ENCODE results near the gene ZMIZ1. TPM values are rescaled to one million over a fixed set of nuclear protein-coding genes. Genes with fewer than 3 reads are reported as not detected.

Gene ZMIZ1
- total and polyA plus RNA-seq, 4 donors: 43.0 to 178 (median 107) TPM

DNA sequence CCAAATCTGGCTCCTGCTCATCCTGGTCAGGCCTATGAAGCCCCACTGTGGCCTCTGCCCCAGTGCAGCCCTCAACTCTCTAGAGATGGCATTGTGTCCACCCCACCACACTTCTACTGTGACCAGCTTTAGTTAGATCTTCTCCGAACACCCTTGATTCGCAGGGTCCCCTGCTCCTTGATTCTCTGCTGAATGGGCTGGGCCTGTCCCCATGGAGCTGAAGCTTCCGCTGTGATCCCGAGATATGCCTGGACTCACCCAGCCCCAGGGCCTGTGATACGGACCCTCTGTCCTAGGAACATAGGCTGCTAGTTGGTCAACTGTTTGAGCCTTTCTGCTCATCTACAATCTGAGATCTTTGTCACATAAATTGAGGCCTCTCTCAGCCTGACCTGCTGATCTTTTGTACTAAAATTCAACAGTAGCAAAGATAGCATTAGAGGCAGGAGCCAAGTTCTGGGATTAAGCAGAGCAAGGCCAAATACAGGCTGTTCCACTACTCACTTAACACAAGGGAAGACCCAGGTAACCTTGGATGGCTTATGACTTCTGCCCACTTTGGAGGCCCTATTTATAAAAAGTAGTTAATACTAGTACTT lies 272.0 kb downstream of the ZMIZ1 start:
- Histone ChIP-seq H3K27ac (ENCODE audit: low read depth, low read length) (no peak overlapping the region), H3K4me1 (ENCODE audit: control insufficient read depth, insufficient read depth, low read length) (peaks cover 18% of the 10 kb centered on the region)
- 100% methylated on average over 5 of the region's 5 CpGs for WGBS (ENCODE audit: insufficient coverage)

DNA sequence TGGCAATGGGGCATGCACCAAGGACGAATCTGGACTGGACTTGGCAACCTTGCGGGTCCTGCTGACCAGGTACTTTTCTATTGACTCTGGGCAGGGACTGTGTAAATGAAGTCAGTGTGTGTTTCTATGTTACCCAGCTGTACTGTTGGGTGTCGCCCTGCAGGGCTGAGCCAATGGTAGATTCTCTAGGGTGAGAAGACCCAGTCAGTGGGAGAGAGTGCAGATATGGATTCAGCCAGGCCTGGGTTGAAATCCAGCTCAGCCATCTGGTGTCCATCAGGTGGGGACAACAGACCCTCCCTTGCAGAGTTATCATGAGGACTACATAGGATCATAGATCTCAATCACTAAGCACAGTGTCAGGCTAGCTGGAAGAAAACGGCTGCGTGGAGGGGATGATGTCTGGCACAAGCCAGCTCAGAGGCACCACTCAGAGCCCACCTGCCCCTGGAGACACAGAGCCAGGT lies 273.6 kb downstream of the ZMIZ1 start:
- Histone ChIP-seq H3K36me3 (ENCODE audit: control insufficient read depth, insufficient read depth, low read length) (no peaks in the 10 kb centered on the region), H3K27ac (ENCODE audit: low read depth, low read length) (no peak overlapping the region), H3K9me3 (ENCODE audit: control insufficient read depth, insufficient read depth, low read length) (no peaks in the 10 kb centered on the region), H3K4me1 (ENCODE audit: control insufficient read depth, insufficient read depth, low read length) (peaks cover 20% of the 10 kb centered on the region), H3K4me3 (ENCODE audit: low read depth, low read length) (no peak overlapping the region), H3K27me3 (ENCODE audit: control insufficient read depth, insufficient read depth, low read length) (no peaks in the 10 kb centered on the region)
- WGBS (ENCODE audit: insufficient coverage): 91% methylated on average over 5 of the region's 5 CpGs
- DNase-seq (ENCODE audit: low read depth in 4 of 6, low spot score in 6 of 6): no peak

More for the DNA sequence above, 272.0 kb downstream of the ZMIZ1 start:
- DNase-seq (ENCODE audit: low read depth in 4 of 6, low spot score in 6 of 6): no peak
- Histone ChIP-seq H3K9me3 (ENCODE audit: control insufficient read depth, insufficient read depth, low read length) (no peaks in the 10 kb centered on the region), H3K4me3 (ENCODE audit: low read depth, low read length) (no peak overlapping the region), H3K36me3 (ENCODE audit: control insufficient read depth, insufficient read depth, low read length) (no peaks in the 10 kb centered on the region), H3K27me3 (ENCODE audit: control insufficient read depth, insufficient read depth, low read length) (no peaks in the 10 kb centered on the region)

DNA sequence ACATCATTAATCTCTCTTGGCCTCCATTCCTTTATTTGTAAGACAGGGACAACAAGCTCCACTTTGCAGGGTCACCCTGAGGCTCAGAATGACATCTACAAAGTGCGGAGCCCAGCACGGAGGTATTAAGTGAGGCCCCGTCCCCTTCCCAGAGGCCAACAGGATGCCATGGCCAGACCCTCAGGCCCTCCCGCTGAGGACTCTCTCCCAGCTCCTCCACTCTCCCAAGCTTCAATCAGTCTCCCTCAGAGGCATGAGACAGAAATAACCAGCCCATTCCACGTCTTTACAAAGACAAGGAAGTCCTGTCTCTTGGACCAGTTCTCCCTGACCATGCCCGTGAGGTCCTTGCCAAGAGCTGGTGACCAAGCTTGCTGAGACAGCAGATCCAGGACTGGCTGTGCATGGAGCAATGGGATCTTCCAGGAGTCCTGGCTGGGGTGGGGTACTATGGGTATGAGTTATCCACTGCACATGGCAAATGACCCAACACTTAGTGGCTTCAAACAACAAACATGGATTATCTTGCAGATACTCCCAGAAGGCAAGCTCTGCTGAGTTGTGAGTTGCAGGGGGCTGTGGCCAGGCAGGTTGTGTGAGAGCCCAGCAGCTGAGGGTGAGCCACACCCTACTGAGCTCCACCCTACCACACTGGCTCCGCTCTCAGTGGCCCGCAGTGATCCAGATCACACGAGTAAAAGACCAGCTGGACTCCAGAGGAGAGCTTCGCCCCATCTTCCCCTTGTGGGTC lies 274.2 kb downstream of the ZMIZ1 start:
- Histone ChIP-seq H3K36me3 (ENCODE audit: control insufficient read depth, insufficient read depth, low read length) (no peaks in the 10 kb centered on the region), H3K27me3 (ENCODE audit: control insufficient read depth, insufficient read depth, low read length) (no peaks in the 10 kb centered on the region), H3K4me3 (ENCODE audit: low read depth, low read length) (no peak overlapping the region), H3K9me3 (ENCODE audit: control insufficient read depth, insufficient read depth, low read length) (no peaks in the 10 kb centered on the region), H3K4me1 (ENCODE audit: control insufficient read depth, insufficient read depth, low read length) (peaks cover 24% of the 10 kb centered on the region), H3K27ac (ENCODE audit: low read depth, low read length) (no peak overlapping the region)
- WGBS (ENCODE audit: insufficient coverage): 88% methylated on average over 10 of the region's 10 CpGs
- no peak for DNase-seq (ENCODE audit: low read depth in 4 of 6, low spot score in 6 of 6)

DNA sequence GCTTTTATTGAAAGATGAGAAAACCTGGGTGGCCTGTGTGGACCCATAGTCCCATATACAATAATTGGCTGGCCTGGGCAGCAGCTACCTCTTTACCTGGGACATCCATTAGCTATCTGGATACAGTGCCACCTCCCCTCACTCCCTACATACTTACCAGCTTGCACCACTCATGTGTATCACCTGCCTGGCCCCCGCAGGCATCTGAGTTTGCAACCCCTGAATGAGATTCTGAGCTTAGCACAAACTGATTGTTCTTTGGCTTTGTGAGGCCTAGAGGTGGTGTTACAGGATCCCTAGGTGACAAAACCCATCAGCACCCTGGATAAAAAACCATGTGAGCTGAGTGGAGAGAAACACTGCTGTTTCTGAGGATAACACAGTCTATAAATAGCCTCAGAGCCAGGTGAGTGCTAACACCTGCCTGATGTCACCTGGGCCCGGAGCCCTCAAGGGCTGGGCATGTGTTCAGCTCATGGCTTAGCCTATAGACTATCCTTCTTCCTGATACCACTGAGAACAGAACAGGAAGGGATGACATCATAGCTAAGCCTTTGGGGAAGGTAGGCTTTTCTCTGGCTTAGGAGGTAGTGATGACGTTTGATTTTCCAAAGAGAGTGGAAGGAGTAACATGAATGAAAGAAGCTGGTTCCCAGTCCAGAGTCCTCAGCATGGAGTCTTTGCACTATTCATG lies 275.9 kb downstream of the ZMIZ1 start:
- no peak for DNase-seq (ENCODE audit: low read depth in 4 of 6, low spot score in 6 of 6)
- Histone ChIP-seq H3K36me3 (ENCODE audit: control insufficient read depth, insufficient read depth, low read length) (peaks cover 10% of the 10 kb centered on the region), H3K4me1 (ENCODE audit: control insufficient read depth, insufficient read depth, low read length) (peaks cover 40% of the 10 kb centered on the region), H3K27me3 (ENCODE audit: control insufficient read depth, insufficient read depth, low read length) (no peaks in the 10 kb centered on the region), H3K27ac (ENCODE audit: low read depth, low read length) (no peak overlapping the region), H3K9me3 (ENCODE audit: control insufficient read depth, insufficient read depth, low read length) (no peaks in the 10 kb centered on the region), H3K4me3 (ENCODE audit: low read depth, low read length) (no peak overlapping the region)
- WGBS (ENCODE audit: insufficient coverage): 88% methylated on average over 2 of the region's 3 CpGs

DNA sequence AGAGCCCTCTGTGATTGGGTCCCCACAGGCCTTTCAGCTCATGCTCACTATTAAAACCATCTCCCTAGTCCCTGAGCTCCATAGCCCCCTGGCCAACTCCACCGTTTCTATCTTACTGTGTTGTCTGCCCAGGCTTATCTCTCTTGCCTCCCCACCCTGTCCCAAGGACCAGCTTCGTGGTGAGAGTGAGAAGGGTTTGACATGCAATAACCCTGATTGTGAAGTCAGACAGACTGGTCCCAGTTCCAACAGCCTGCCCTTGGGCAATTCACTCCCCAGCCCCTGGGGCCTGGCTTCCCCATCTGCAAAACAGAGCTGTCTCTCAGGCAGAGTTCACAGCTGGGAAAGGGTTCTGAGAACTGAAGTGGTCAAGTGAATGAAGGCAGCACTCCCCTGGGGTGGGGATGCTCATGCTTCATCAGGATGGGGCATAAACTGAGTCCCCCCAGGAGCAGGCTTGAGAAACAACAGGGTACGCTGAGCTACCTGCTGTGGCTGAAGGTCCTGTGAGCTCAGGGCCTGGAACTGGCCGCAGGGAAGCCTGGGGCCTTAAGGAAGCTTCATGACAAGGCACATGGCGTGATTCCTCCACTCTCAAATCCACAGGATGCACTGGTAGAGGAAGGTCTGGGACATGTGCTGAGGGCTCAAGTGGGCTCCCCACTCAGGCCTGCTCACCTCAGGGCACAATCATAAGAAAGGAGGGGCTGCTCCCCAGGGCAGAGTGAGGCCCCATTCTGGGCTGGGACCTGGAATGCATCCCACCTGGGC lies 276.7 kb downstream of the ZMIZ1 start:
- H3K36me3 ChIP-seq (ENCODE audit: control insufficient read depth, insufficient read depth, low read length): peaks cover 17% of the 10 kb centered on the region
- H3K27me3 ChIP-seq (ENCODE audit: control insufficient read depth, insufficient read depth, low read length): no peaks in the 10 kb centered on the region
- H3K4me3 ChIP-seq (ENCODE audit: low read depth, low read length): no peak overlapping the region
- no peak overlapping the region for H3K27ac ChIP-seq (ENCODE audit: low read depth, low read length)
- H3K4me1 ChIP-seq (ENCODE audit: control insufficient read depth, insufficient read depth, low read length): peaks cover 42% of the 10 kb centered on the region
- DNase-seq (ENCODE audit: low read depth in 4 of 6, low spot score in 6 of 6): no peak
- H3K9me3 ChIP-seq (ENCODE audit: control insufficient read depth, insufficient read depth, low read length): no peaks in the 10 kb centered on the region
- 83% methylated on average over 3 of the region's 5 CpGs for WGBS (ENCODE audit: insufficient coverage)

DNA sequence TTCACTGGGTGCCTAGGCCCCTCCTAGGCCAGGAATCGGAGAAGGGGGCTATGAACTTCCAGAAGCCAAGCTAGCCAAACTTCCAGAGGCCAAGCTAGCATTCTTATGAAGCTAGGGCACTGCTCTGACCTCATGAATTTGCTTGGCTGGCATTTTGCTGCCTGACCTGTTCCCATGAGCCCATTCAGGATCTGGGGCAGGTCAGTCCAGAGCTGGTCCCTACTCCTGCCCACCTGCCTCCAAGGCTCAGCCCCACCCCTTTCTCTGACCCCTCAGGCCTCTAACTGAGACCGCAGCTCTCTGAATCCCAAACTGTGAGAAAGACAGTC lies 277.2 kb downstream of the ZMIZ1 start:
- peaks cover 23% of the 10 kb centered on the region for H3K36me3 ChIP-seq (ENCODE audit: control insufficient read depth, insufficient read depth, low read length)
- H3K4me3 ChIP-seq (ENCODE audit: low read depth, low read length): no peak overlapping the region
- H3K9me3 ChIP-seq (ENCODE audit: control insufficient read depth, insufficient read depth, low read length): no peaks in the 10 kb centered on the region
- H3K27me3 ChIP-seq (ENCODE audit: control insufficient read depth, insufficient read depth, low read length): no peaks in the 10 kb centered on the region
- peaks cover 46% of the 10 kb centered on the region for H3K4me1 ChIP-seq (ENCODE audit: control insufficient read depth, insufficient read depth, low read length)
- DNase-seq (ENCODE audit: low read depth in 4 of 6, low spot score in 6 of 6): no peak
- no peak overlapping the region for H3K27ac ChIP-seq (ENCODE audit: low read depth, low read length)
- WGBS (ENCODE audit: insufficient coverage): 93% methylated on average over 2 of the region's 2 CpGs

DNA sequence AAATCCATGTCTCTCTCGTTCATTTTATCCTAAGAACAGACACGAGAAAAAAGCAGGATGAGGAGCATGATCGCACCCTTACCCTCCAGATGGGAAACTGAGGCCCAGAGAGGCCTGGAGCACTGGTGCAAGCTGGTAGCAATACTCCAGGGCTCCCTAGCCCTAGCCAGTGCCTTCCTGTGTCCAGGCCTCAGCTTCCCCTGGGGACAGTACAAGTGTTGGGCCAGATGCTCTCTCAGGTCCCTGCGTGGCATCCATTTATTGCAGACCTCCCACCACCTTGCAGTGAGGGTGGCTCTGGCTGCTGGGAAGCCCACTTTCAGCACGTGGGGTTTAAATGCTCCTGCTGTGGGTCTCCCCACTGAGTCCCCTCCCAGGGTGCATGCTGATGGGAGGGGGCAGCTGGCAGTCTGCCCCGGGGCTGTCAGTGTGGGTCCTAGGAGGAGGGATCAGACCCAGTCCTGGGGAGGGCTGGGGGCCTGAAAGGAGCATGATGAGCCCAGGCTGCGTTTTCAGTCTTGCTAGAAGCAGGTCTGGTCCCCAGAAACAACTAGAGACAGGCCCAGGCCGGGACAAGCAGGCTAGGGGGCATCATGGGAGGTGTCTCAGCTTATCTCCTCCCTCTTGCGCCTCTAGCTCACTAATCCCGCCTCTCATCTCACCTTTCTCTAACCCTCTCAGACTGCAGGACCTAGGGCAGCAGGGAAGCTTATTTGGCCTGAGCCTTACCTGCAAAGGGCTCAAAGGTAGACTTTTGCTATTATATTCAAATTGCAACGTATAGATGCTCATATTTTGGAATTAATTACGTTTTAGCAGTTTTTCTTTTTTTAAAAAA lies 277.8 kb downstream of the ZMIZ1 start:
- Histone ChIP-seq H3K9me3 (ENCODE audit: control insufficient read depth, insufficient read depth, low read length) (no peaks in the 10 kb centered on the region), H3K36me3 (ENCODE audit: control insufficient read depth, insufficient read depth, low read length) (peaks cover 27% of the 10 kb centered on the region), H3K27ac (ENCODE audit: low read depth, low read length) (no peak overlapping the region), H3K4me1 (ENCODE audit: control insufficient read depth, insufficient read depth, low read length) (peaks cover 46% of the 10 kb centered on the region), H3K27me3 (ENCODE audit: control insufficient read depth, insufficient read depth, low read length) (no peaks in the 10 kb centered on the region), H3K4me3 (ENCODE audit: low read depth, low read length) (no peak overlapping the region)
- no peak for DNase-seq (ENCODE audit: low read depth in 4 of 6, low spot score in 6 of 6)
- WGBS (ENCODE audit: insufficient coverage): 60% methylated on average over 9 of the region's 12 CpGs

DNA sequence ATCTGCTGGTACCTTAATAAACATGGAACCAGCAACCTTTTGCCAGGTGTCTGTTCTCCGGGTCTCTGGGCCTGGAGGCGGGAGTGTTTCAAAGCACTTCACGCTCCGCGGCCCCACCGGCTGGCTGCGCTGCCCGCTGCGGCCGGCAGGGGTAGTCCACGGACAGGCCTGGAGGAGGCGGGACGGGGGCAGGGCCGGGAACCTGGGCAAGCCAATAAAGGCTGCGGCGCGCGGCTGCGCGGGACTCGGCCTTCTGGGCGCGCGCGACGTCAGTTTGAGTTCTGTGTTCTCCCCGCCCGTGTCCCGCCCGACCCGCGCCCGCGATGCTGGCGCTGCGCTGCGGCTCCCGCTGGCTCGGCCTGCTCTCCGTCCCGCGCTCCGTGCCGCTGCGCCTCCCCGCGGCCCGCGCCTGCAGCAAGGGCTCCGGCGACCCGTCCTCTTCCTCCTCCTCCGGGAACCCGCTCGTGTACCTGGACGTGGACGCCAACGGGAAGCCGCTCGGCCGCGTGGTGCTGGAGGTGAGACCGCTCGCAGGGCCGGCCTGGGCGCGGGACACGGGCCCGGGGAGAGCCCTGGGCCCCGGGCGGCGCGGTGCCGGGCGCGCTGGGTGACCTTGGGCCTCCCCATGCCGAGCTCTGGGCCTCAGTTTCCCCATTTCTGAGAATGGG lies 278.6 kb downstream of the ZMIZ1 start, which contains the start of gene PPIF:
Gene PPIF (plus strand): TSS at position 244 of the 668 bp plus-strand sequence. CDS start 80 bp downstream, at position 324.
- peak; percentile 77 to 97 (median 87) for DNase-seq (ENCODE audit: low read depth in 4 of 6, low spot score in 6 of 6)
- under 1% methylated on average over 77 of the region's 77 CpGs for WGBS (ENCODE audit: insufficient coverage)
- peaks cover 46% of the 10 kb centered on the region for H3K4me1 ChIP-seq (ENCODE audit: control insufficient read depth, insufficient read depth, low read length)
- H3K4me3 ChIP-seq (ENCODE audit: low read depth, low read length): peak within 1 kb of the TSS; percentile 71
- peak within 1 kb of the TSS; percentile 25 for H3K27ac ChIP-seq (ENCODE audit: low read depth, low read length)
- H3K27me3 ChIP-seq (ENCODE audit: control insufficient read depth, insufficient read depth, low read length): no peaks in the 10 kb centered on the region
- H3K9me3 ChIP-seq (ENCODE audit: control insufficient read depth, insufficient read depth, low read length): no peaks in the 10 kb centered on the region
- H3K36me3 ChIP-seq (ENCODE audit: control insufficient read depth, insufficient read depth, low read length): peaks cover 34% of the 10 kb centered on the region
